HEK293 (cell line): Measurements from ENCODE around the gene BRINP2.

ENCODE experiments used
- CTCF ChIA-PET: fragments of 350-600 bp; formaldehyde crosslinking; extraction: SDS; loops from one replicate; lab custom pipeline; 2021; ENCODE audit warnings: antibody characterized with exemption; lab: Yijun Ruan, JAX
- POLR2A ChIA-PET: fragments of 300-600 bp; formaldehyde crosslinking; extraction: SDS; loops from one replicate; lab custom pipeline; 2020; ENCODE audit warnings: antibody characterized with exemption, inconsistent platforms; lab: Yijun Ruan, JAX
- H3K27ac ChIP-seq: fragments of 200-500 bp; sonication (Bioruptor generic); 2 replicates; pipeline ENCODE4 v1.5.1; 2014; ENCODE audit warnings: low read depth, low read length, control low read depth, inconsistent platforms; ENCODE audit errors: extremely low read depth
- H3K36me3 ChIP-seq, 2 experiments: fragments of 200-500 bp in 1 of 2; sonication (Bioruptor generic) in 1 of 2; 1 replicate in 1 of 2; 2 replicates in 1 of 2; pipeline ENCODE4 v1.5.1; 2014 to 2017; ENCODE audit warnings: inconsistent platforms in 2 of 2, low read length in 2 of 2; ENCODE audit not compliant: control insufficient read depth in 2 of 2, insufficient read depth in 1 of 2
- H3K4me1 ChIP-seq: fragments of 200-500 bp; sonication (Bioruptor generic); 2 replicates; pipeline ENCODE4 v1.5.1; 2014; ENCODE audit warnings: mild to moderate bottlenecking, low read length, inconsistent platforms; ENCODE audit not compliant: control insufficient read depth, insufficient read depth
- H3K4me3 ChIP-seq: 2 replicates; pipeline ENCODE4 v1.5.1; 2011; ENCODE audit warnings: low read depth, mild to moderate bottlenecking, control low read depth, low read length, moderate library complexity
- H3K9me3 ChIP-seq: fragments of 200-500 bp; sonication (Bioruptor generic); 2 replicates; pipeline ENCODE4 v1.5.1; 2014; ENCODE audit warnings: low read depth, low read length, inconsistent platforms; ENCODE audit not compliant: control insufficient read depth, insufficient read depth
- ATF2 ChIP-seq: fragments of 450-650 bp; formaldehyde crosslinking; IDR thresholded peaks from 2 replicates; pipeline ENCODE4 v1.5.1; 2016; ENCODE audit warnings: missing biosample characterization, missing genetic modification characterization, low read depth
- OSR2 ChIP-seq: fragments of 450-650 bp; formaldehyde crosslinking; IDR thresholded peaks from 2 replicates; pipeline ENCODE4 v1.5.1; 2016; ENCODE audit warnings: missing biosample characterization, missing genetic modification characterization
- REPIN1 ChIP-seq: fragments of 450-650 bp; formaldehyde crosslinking; IDR thresholded peaks from 2 replicates; pipeline ENCODE4 v1.5.1; 2017; ENCODE audit warnings: missing biosample characterization, missing genetic modification characterization, low read depth
- SETDB1 ChIP-seq: IDR thresholded peaks from one replicate; pipeline ENCODE4 v1.6.1; 2017; ENCODE audit warnings: mild to moderate bottlenecking, low read length, moderate library complexity, mixed read lengths; ENCODE audit not compliant: insufficient read length
- ZBTB20 ChIP-seq: fragments of 450-650 bp; formaldehyde crosslinking; IDR thresholded peaks from 2 replicates; pipeline ENCODE4 v1.5.1; 2016; ENCODE audit warnings: missing biosample characterization, missing genetic modification characterization
- ZBTB48 ChIP-seq: fragments of 450-650 bp; formaldehyde crosslinking; IDR thresholded peaks from 2 replicates; pipeline ENCODE4 v1.5.1; 2016; ENCODE audit warnings: missing biosample characterization, missing genetic modification characterization
- ZFHX2 ChIP-seq: fragments of 450-650 bp; formaldehyde crosslinking; conservative IDR thresholded peaks from 2 replicates; pipeline ENCODE4 v1.5.1; 2016; ENCODE audit warnings: missing biosample characterization, missing genetic modification characterization
- ZNF138 ChIP-seq: fragments of 450-650 bp; formaldehyde crosslinking; IDR thresholded peaks from 2 replicates; pipeline ENCODE4 v1.5.1; 2016; ENCODE audit warnings: missing biosample characterization, missing genetic modification characterization, borderline replicate concordance
- ZNF146 ChIP-seq: fragments of 450-650 bp; formaldehyde crosslinking; IDR thresholded peaks from 2 replicates; pipeline ENCODE4 v1.5.1; 2016; ENCODE audit warnings: missing biosample characterization, missing genetic modification characterization
- ZNF184 ChIP-seq: fragments of 450-650 bp; IDR thresholded peaks from 2 replicates; pipeline ENCODE4 v1.5.1; 2018; ENCODE audit warnings: missing biosample characterization, mild to moderate bottlenecking, missing genetic modification characterization
- ZNF214 ChIP-seq: fragments of 450-650 bp; formaldehyde crosslinking; IDR thresholded peaks from 2 replicates; pipeline ENCODE4 v1.5.1; 2017; ENCODE audit warnings: missing biosample characterization, mild to moderate bottlenecking, missing genetic modification characterization, borderline replicate concordance
- ZNF24 ChIP-seq: fragments of 450-650 bp; formaldehyde crosslinking; IDR thresholded peaks from 2 replicates; pipeline ENCODE4 v1.5.1; 2016; ENCODE audit warnings: missing biosample characterization, missing genetic modification characterization
- ZNF26 ChIP-seq: fragments of 450-650 bp; formaldehyde crosslinking; IDR thresholded peaks from 2 replicates; pipeline ENCODE4 v1.5.1; 2016; ENCODE audit warnings: missing biosample characterization, missing genetic modification characterization
- ZNF274 ChIP-seq, 2 experiments: fragments of 200-500 bp in 1 of 2; fragments of 450-650 bp in 1 of 2; sonication (Bioruptor generic) in 1 of 2; formaldehyde crosslinking in 1 of 2; IDR thresholded peaks; 2 replicates each; pipeline versions ENCODE4 v1.5.1 to v1.6.1; 2014 to 2016; ENCODE audit warnings: borderline replicate concordance in 1 of 2, inconsistent platforms in 1 of 2, low read length in 1 of 2, missing biosample characterization in 1 of 2, missing genetic modification characterization in 1 of 2
- ZNF341 ChIP-seq: fragments of 450-650 bp; formaldehyde crosslinking; IDR thresholded peaks from 2 replicates; pipeline ENCODE4; 2016; ENCODE audit warnings: low read depth, missing biosample characterization, missing genetic modification characterization
- ZNF366 ChIP-seq: fragments of 450-650 bp; formaldehyde crosslinking; conservative IDR thresholded peaks from 2 replicates; pipeline ENCODE4 v1.5.1; 2016; ENCODE audit warnings: missing biosample characterization, missing genetic modification characterization
- ZNF391 ChIP-seq: fragments of 450-650 bp; formaldehyde crosslinking; IDR thresholded peaks from 2 replicates; pipeline ENCODE4 v1.5.1; 2016; ENCODE audit warnings: low read depth, missing biosample characterization, missing genetic modification characterization, borderline replicate concordance
- ZNF394 ChIP-seq: fragments of 450-650 bp; formaldehyde crosslinking; IDR thresholded peaks from 2 replicates; pipeline ENCODE4 v1.5.1; 2016; ENCODE audit warnings: missing biosample characterization, missing genetic modification characterization, mild to moderate bottlenecking, moderate library complexity, borderline replicate concordance
- ZNF513 ChIP-seq: fragments of 450-650 bp; IDR thresholded peaks from 2 replicates; pipeline ENCODE4 v1.5.1; 2018; ENCODE audit warnings: missing biosample characterization, missing genetic modification characterization
- ZNF514 ChIP-seq: fragments of 450-650 bp; formaldehyde crosslinking; IDR thresholded peaks from 2 replicates; pipeline ENCODE4 v1.5.1; 2016; ENCODE audit warnings: missing biosample characterization, missing genetic modification characterization
- ZNF561 ChIP-seq: fragments of 450-650 bp; IDR thresholded peaks from 2 replicates; pipeline ENCODE4 v1.5.1; 2018; ENCODE audit warnings: missing biosample characterization, missing genetic modification characterization, borderline replicate concordance
- ZNF596 ChIP-seq: fragments of 450-650 bp; IDR thresholded peaks from 2 replicates; pipeline ENCODE4 v1.5.0; 2018; ENCODE audit warnings: missing biosample characterization, mild to moderate bottlenecking, missing genetic modification characterization, moderate library complexity
- ZNF701 ChIP-seq: fragments of 450-650 bp; formaldehyde crosslinking; IDR thresholded peaks from 2 replicates; pipeline ENCODE4 v1.5.1; 2016; ENCODE audit warnings: missing biosample characterization, missing genetic modification characterization
- ZNF791 ChIP-seq: fragments of 450-650 bp; formaldehyde crosslinking; IDR thresholded peaks from 2 replicates; pipeline ENCODE4 v1.5.1; 2016; ENCODE audit warnings: missing biosample characterization, missing genetic modification characterization
- ZSCAN30 ChIP-seq: fragments of 450-650 bp; IDR thresholded peaks from 2 replicates; pipeline ENCODE4 v1.5.1; 2018; ENCODE audit warnings: missing biosample characterization, mild to moderate bottlenecking, missing genetic modification characterization, moderate library complexity

The BRINP2 gene

GRCh38 chr1:177283380-177283779 lies 112.6 kb downstream of the BRINP2 start:
- no peaks in the 10 kb centered on the region for H3K36me3 ChIP-seq
- ChIA-PET POLR2A (no interaction called here), CTCF (no interaction called here)
- no peak overlapping the region for H3K4me3 ChIP-seq
- no peaks in the 10 kb centered on the region for H3K9me3 ChIP-seq
- TF ChIP-seq OSR2 (tag by site-specific recombination), result no peak
- peak; percentile 74 for TF ChIP-seq ATF2 (tag by site-specific recombination)
- no peak overlapping the region for H3K27ac ChIP-seq
- no peaks in the 10 kb centered on the region for H3K4me1 ChIP-seq

GRCh38 chr1:177286396-177286795 lies 115.6 kb downstream of the BRINP2 start:
- Histone ChIP-seq H3K36me3 (no peaks in the 10 kb centered on the region), H3K4me3 (no peak overlapping the region), H3K4me1 (no peaks in the 10 kb centered on the region), H3K9me3 (no peaks in the 10 kb centered on the region), H3K27ac (no peak overlapping the region)
- no peak for TF ChIP-seq ZNF791
- no peak for TF ChIP-seq ATF2 (tag by site-specific recombination)
- no peak for TF ChIP-seq ZNF391
- no peak for TF ChIP-seq ZNF514 (tag by site-specific recombination)
- TF ChIP-seq ZFHX2 (tag by site-specific recombination), result no peak
- TF ChIP-seq ZNF26 (tag by site-specific recombination), result no peak
- TF ChIP-seq ZNF274 (IDR thresholded peaks at IDR 0.05; ENCODE audit: low read length), result no peak
- no peak for TF ChIP-seq ZNF274 (tag by site-specific recombination; IDR thresholded peaks at IDR 0.05; ENCODE audit: borderline replicate concordance)
- no peak for TF ChIP-seq ZNF701
- TF ChIP-seq ZNF24 (tag by site-specific recombination), result no peak
- TF ChIP-seq SETDB1, result no peak
- TF ChIP-seq ZNF214 (tag by site-specific recombination), result no peak
- no peak for TF ChIP-seq ZBTB48 (tag by site-specific recombination)
- no peak for TF ChIP-seq ZNF366 (tag by site-specific recombination)
- TF ChIP-seq REPIN1 (tag by site-specific recombination), result no peak
- TF ChIP-seq ZNF394 (tag by site-specific recombination), result no peak
- no peak for TF ChIP-seq ZNF138 (tag by site-specific recombination)
- CTCF ChIA-PET, result interaction anchor here (0.6 to 0.7 kb wide), 3 partner anchors 10 to 52 kb away, joined by 3 to 4 read pairs (median 3); no protein-coding TSS in a partner anchor
- POLR2A ChIA-PET, result interaction anchor here (0.7 kb wide), 1 partner anchor 29 kb away, joined by 5 read pairs; no protein-coding TSS in a partner anchor

GRCh38 chr1:177287270-177287669 lies 116.5 kb downstream of the BRINP2 start:
- POLR2A ChIA-PET, result no interaction called here
- Histone ChIP-seq H3K9me3 (no peaks in the 10 kb centered on the region), H3K4me3 (no peak overlapping the region), H3K4me1 (no peaks in the 10 kb centered on the region), H3K36me3 (no peaks in the 10 kb centered on the region), H3K27ac (no peak overlapping the region)
- CTCF ChIA-PET, result no interaction called here
- TF ChIP-seq ZNF596 (tag by site-specific recombination), result no peak
- no peak for TF ChIP-seq ZNF513 (tag by site-specific recombination)
- no peak for TF ChIP-seq ZNF184 (tag by site-specific recombination)
- no peak for TF ChIP-seq ZBTB20 (tag by site-specific recombination)
- no peak for TF ChIP-seq ZNF146 (tag by site-specific recombination)
- TF ChIP-seq ZNF341, result no peak
- TF ChIP-seq ZSCAN30 (tag by site-specific recombination), result no peak
- TF ChIP-seq ZNF561, result no peak
